Cerebellar nuclear complex (tissue), 1 donor: ENCODE measurements around the gene SMAP1.
"Not testable (repeated sequence)": the region's sequence is repeated elsewhere in the genome, so short reads cannot be mapped to it uniquely, and the experiment has no call there.

ENCODE experiments used
- DNase-seq, 2 experiments: peaks; one replicate each; lab custom pipeline; 2025; lab: John Stamatoyannopoulos, UW

SMAP1 gene

DNA sequence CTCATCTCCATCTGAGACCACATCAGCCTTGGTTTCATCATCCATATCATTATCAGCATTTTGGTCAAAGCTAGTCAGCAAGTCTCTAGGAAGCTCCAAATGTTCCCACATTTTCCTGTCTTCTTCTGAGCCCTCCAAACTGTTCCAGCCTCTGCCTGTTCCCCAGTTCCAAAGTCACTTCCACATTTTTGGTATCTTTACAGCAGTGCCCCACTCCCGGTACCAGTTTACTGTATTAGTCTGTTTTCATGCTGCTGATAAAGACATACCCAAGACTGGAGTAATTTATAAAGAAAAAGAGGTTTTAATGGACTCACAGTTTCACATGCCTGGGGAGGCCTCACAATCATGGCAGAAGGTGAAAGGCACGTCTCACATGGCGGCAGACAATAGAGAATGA, 74.8 kb downstream of the SMAP1 start:
- not testable (repeated sequence) for DNase-seq

- no peak for DNase-seq
These were observed 86.2 kb downstream of the SMAP1 start for GRCh38 chr6:70753870-70754380.

- DNase-seq = no peak
These were observed 91.2 kb downstream of the SMAP1 start for GRCh38 chr6:70758883-70759282.

DNA sequence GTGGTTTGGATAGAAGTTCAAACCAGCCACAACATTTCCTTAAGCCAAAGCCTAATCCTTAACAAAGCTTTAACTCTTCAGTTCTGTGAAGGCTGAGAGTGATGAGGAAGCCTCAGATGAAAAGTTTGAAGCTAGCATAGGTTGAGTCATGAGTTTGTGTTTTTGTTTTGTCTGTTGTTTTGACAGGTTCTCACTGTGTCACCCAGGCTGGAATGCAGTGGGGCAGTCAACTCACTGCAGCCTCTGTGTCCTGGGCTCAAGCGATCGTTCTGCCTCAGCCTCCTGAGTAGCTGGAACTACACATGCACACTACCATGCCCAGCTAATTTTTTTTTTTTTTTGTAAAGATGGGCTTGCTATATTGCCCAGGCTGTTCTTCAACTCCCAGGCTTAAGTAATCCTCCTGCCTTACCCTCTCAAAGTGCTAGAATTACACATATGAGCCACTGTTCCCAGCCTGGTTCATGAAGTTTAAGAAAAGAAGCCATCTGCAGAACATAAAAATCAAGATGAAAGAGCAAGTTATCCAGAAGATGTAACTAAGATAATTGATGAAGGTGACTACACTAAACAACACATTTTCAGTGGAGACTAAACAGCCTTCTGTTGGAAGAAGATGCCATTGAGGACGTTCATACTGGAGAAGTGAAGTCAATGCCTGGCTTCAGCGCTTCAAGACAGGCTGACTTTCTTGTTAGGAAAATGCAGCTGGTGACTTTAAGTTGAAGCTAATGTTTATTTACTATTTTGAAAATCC, 96.2 kb downstream of the SMAP1 start:
- DNase-seq = no peak

DNA sequence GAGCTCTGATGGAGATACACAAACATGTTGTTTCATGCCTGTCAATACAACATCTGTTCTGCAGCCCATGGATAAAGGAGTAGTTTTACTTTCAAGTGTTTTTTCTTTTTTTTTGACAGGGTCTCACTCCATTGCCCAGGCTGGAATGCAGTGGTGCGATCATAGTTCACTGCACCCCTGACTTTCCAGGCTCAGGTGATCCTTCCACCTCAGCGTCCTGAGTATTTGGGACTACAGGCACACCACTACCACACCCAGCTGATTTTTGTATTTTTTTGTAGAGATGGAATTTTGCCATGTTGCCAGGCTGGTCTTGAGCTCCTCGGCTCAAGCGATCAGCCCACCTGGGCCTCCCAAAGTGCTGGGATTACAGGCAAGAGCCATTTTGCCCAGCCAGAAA, 97.0 kb downstream of the SMAP1 start:
- DNase-seq = no peak

DNA sequence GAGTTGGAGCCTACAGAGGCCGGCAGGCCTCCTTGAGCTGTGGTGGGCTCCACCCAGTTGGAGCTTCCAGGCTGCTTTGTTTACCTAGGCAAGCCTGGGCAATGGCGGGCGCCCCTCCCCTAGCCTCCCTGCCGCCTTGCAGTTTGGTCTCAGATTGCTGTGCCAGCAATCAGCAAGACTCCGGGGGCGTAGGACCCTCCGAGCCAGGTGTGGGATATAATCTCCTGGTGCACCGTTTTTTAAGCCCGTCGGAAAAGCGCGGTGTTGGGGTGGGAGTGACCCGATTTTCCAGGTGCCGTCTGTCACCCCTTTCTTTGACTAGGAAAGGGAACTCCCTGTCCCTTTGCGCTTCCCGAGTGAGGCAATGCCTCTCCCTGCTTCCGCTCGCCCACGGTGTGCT, 103.7 kb downstream of the SMAP1 start:
- DNase-seq = not testable (repeated sequence)

DNA sequence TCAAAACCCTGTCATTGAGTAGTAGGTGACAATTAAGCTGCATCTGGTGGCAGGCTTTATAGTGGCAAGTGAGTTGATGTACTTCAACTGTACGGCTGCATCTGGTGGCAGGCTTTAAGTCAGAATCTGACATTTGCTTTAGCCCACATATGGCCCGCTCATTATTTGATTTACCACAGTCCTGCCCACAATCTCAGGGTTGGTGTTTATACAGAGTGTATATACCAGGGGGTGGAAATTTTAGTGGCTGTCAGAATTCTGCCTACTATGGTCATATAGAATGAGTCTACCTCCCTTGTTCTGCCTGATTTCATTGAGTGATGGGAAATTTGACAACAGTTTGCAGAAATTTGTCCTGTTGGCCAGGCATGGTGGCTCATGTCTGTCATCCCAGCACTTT, 112.3 kb downstream of the SMAP1 start:
- DNase-seq = no peak

DNA sequence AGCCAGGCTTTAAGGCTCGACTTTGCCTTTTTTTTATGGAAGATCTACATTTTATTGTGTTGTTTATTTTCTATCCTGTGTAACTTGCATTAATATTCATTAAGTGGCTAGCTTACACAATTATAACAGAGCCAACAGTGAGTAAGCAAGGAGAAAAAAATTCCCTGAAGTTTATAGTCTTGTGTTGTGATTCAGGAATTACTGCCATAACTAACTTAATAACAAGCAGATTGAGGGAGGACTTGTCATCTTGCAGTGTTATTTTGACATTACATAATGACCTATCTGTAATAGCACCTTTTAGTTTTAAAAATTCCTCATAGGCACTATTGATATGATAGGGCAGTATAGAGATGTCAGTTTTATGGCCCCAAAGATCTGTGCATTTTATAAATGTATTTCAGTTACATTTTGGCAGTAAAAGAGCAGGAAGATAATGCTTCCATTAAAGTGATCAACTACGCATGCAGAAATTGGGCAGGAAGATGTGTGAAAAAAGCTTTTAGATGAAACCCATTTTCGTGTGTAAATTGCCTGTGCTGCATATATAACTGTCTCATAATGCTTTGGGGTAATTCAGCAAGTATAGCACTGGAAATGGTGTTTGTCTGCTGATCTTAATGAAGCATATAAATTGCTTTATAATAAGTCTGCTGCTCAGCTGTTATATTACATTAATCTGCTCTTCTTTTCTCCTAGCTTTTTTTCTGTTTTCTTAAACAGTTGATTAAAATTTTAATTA, 123.0 kb downstream of the SMAP1 start:
- no peak for DNase-seq

DNA sequence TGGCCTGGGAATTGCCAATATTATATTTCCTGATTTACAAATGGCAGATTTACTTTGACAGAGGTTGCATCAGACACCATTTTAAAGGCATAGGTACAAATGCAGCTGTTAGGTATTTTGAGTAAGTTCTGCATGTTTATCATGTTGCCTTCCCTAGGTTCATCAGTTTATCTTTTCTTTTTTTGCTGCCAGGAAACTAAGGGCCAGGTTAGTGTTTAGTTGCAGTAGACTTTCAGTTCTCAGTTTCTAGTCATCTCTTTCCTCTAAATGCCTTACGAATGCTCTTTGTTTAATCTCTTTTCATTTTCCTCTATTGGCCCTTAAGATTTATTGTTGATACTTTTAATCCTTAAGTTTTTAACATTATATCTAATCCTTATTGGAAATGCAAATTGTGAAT, 129.9 kb downstream of the SMAP1 start:
- DNase-seq = no peak

- DNase-seq = no peak
These were observed 138.4 kb downstream of the SMAP1 start for GRCh38 chr6:70806086-70806485.

DNA sequence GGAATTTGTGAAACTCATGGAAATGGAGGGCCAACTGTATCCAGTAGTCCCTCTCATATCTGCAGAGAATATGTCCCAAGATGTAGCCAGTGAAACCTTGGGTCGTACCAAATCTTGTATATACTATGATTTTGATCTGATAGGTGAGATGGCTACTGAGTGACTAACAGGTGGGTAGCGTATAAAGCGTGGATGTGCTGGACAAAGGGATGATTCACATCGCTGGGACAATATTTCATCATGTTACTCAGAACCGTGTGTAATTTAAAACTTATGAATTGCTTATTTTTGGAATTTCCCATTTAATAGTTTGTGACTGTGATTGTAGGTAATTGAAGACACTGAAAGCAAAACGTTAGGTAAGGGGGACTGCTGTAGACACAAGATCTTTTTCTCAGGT, 144.1 kb downstream of the SMAP1 start:
- DNase-seq = no peak

DNA sequence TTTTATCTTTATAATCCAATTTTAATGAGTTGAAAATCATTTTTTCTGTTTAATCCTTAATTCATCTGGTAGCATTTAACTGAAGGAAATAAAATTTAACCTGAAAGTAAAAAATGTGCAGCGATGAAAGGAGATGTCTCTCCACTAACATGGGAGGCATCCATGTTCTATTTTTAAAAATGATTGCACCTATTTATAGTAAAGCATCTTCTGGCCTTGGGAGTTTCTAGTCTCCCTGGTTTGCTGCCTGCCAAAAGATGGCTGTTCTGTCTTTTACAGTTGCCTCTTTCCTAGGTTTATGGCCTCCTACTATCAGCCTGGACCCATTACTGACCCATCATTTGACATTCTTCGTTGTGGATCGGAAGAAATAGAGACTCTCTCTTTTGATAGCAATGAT, 146.2 kb downstream of the SMAP1 start:
- DNase-seq = no peak

- no peak for DNase-seq
These were observed 152.0 kb downstream of the SMAP1 start for GRCh38 chr6:70819646-70820045.

- DNase-seq = no peak
These were observed 153.1 kb downstream of the SMAP1 start for GRCh38 chr6:70820778-70821177.

GRCh38 chr6:70821751-70822150, 154.1 kb downstream of the SMAP1 start:
- no peak for DNase-seq

- DNase-seq = no peak
These were observed 156.0 kb downstream of the SMAP1 start for GRCh38 chr6:70823651-70824050.

GRCh38 chr6:70831427-70831826, 163.7 kb downstream of the SMAP1 start:
- DNase-seq = no peak

DNA sequence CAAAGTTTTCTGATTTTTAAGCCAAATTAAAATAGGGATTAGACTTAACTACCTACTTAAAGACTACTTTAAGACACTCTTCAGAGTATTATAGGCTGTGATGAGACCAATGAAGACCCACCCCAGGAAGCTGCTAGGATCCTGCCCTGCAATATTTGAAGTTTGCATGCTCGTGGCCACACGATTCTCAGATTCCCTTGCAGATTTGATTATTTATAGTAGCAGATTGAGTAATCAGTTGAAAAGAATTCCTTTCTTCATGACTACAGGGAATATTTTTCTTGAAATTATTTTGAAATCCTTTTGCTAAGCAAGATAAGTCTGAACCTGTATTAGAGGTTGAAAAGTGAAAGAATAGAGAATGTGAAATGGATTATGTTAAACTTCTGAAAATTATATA, 166.8 kb downstream of the SMAP1 start:
- no peak for DNase-seq

DNA sequence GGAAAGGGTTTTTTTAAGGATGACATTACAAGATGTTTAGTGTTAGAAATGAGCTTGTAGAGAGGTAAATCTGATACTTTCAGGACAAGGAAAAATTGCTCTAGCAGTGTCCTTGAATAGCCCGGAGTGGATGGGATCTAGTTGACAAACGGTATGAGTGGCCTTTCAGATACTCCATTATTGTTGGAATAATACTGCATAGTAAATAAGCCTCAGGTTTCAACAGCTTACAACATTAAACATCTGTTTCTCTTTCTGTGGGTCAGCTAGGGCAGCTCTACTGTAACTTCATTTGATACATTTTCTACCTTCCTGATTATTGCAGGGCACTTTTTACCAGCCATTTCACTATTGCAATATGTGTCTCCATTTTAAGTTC, 171.2 kb downstream of the SMAP1 start:
- DNase-seq = no peak

DNA sequence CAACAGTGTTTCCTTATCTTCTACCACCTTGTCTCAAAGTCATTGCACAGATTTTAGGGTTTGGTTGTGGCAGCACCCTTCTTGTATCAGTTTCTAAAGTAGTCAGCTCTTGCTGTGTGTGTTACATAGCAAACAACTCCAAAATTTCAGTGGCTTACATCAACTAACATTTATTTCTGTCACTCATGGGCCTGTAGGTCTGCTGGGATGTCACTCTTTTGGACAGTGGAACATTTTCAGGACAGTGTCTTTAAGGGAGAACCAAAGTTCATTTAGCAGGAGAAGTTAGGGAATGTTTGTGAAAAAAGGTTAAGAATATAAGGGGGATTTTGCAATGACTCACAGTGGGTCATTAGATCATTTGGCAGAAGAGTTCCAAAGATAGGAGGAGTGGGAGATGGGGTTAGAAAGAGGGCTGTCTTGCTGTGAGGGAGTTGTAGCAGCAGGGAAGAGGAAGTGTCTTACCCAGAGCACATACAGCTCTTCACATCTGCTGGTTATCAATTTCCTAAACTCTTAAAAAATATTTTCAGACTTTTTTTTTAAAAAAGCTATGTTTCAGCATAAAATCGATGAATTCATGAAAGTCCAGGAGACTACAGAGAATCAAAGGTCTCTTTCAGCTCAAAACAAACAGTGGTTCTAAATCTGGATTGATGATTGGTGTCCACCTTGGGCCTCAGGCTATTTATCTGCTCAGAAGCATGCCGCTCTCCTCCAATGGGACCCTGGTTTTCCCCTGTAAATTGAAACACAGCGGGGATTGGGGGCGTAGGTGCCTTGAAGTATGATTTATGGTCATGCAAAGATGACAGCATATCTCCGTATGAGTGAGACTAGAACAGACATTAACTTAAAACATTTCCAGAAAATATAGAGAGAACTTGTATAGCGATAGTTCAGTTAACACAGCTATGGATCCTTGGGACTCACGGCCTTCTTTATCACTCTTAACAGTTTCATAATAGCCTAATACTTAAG, 171.9 kb downstream of the SMAP1 start:
- no peak for DNase-seq

DNA sequence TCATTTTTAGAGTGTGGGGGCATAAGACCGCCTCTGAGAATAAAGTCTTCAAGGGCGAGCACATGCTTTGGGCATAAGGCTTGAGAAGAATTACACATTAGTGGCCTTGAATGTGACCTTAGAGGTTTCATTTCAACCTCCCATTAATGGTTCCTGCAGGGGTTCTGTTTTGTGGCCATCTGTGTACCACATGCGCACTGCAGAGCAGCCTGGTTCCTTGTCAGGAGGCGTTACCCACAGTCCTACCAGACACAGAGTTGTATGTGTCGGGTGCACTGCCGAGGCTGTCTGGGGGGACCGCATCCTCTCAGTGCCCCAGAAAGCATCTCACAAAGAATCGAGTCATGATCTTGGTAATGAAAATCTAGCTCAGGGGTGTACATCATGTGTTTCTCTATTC, 173.4 kb downstream of the SMAP1 start:
- no peak for DNase-seq

DNA sequence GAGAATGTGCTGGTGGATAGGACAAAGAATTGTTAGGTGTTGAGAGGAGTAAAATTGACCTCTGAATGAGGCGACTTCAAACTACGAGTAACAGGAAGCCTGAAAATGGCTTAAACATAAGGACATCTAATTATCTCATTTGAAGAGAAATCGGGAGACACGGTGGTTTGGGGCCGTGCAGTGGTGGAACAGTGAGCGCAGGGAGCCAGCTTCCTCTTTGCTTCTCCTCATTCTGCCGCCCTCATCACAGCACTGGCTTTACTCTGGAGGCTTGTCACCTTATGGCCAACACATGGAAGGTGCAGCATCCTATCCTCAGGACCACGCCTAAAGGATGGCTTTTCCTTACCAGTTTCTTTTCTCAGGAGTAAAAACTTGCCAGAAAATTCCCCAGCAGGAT, 174.9 kb downstream of the SMAP1 start:
- no peak for DNase-seq
